Measurements from ENCODE around the gene UGDH. TPM values are rescaled to one million over a fixed set of nuclear protein-coding genes. Genes with fewer than 3 reads are reported as not detected.
A peak's percentile ranks its signal among the peaks of the same experiment; 100 is the strongest.

UGDH gene
- total RNA-seq = 10 to 100 TPM; 30.2 to 31.3 TPM

- Mint-ChIP-seq H3K4me3 (peak within 1 kb of the TSS; percentile 87), H3K36me3 (ENCODE audit: low read depth) (peaks cover 24% of the 10 kb centered on the region), H3K27me3 (no peaks in the 10 kb centered on the region), H3K9me3 (ENCODE audit: low read depth) (peaks cover 19% of the 10 kb centered on the region), H3K27ac (peak within 1 kb of the TSS; percentile 97), H3K4me1 (peaks cover 16% of the 10 kb centered on the region)
- ChIA-PET CTCF (interaction anchor here (0.5 to 2.1 kb wide), 8 partner anchors 17 to 473 kb away, joined by 3 to 7 read pairs (median 3); no protein-coding TSS in a partner anchor), POLR2A (interaction anchor here (0.6 to 1.2 kb wide), 6 partner anchors 15 to 1114 kb away, joined by 3 to 9 read pairs (median 5); partner anchors contain the start of genes RFC1 and SMIM14)
- DNase-seq = peak; percentile 95
- intact Hi-C loops (cut with DNase I, micrococcal nuclease) = loop anchor here (1.0 to 10.0 kb wide), 14 partner anchors 58 to 863 kb away; partner anchors contain the start of genes RPL9 (in 2 of the 2), KLF3 (in 1 of the 2), LIAS (in 1 of the 2) and N4BP2 (in 1 of the 2)
- peak; percentile 99 for ATAC-seq
Observed at GRCh38 chr4:39527296-39528060, at the start of gene UGDH. Gene UGDH (minus strand): TSS chr4:39527439. CDS start chr4:39521512, 5,927 bp downstream.

GRCh38 chr4:39574946-39575345 is 47.7 kb upstream of the UGDH start:
- H3K4me3 Mint-ChIP-seq = no peak overlapping the region
- DNase-seq = no peak
- no peaks in the 10 kb centered on the region for H3K36me3 Mint-ChIP-seq (ENCODE audit: low read depth)
- ChIA-PET POLR2A (interaction anchor here (0.7 kb wide), 1 partner anchor 497 kb away, joined by 5 read pairs; no protein-coding TSS in a partner anchor), CTCF (no interaction called here)
- no peaks in the 10 kb centered on the region for H3K27me3 Mint-ChIP-seq
- H3K27ac Mint-ChIP-seq = no peak overlapping the region
- H3K4me1 Mint-ChIP-seq = no peaks in the 10 kb centered on the region
- no peaks in the 10 kb centered on the region for H3K9me3 Mint-ChIP-seq (ENCODE audit: low read depth)
- intact Hi-C loops (cut with DNase I, micrococcal nuclease) = no loop called here
- peak; percentile 30 for ATAC-seq

GRCh38 chr4:39571504-39571903 is 44.3 kb upstream of the UGDH start:
- Mint-ChIP-seq H3K36me3 (ENCODE audit: low read depth) (no peaks in the 10 kb centered on the region), H3K4me3 (no peak overlapping the region), H3K27me3 (no peaks in the 10 kb centered on the region), H3K4me1 (peaks cover 5% of the 10 kb centered on the region), H3K9me3 (ENCODE audit: low read depth) (no peaks in the 10 kb centered on the region), H3K27ac (no peak overlapping the region)
- ATAC-seq = no peak
- intact Hi-C loops (cut with DNase I, micrococcal nuclease) = no loop called here
- POLR2A ChIA-PET = no interaction called here
- no peak for DNase-seq
- CTCF ChIA-PET = no interaction called here

GRCh38 chr4:39571054-39571453 is 43.8 kb upstream of the UGDH start:
- Mint-ChIP-seq H3K27ac (no peak overlapping the region), H3K4me1 (peaks cover 5% of the 10 kb centered on the region), H3K9me3 (ENCODE audit: low read depth) (peaks cover 2% of the 10 kb centered on the region), H3K27me3 (no peaks in the 10 kb centered on the region), H3K36me3 (ENCODE audit: low read depth) (peaks cover 3% of the 10 kb centered on the region), H3K4me3 (no peak overlapping the region)
- ATAC-seq = no peak
- ChIA-PET POLR2A (no interaction called here), CTCF (no interaction called here)
- no peak for DNase-seq
- intact Hi-C loops (cut with DNase I, micrococcal nuclease) = no loop called here

GRCh38 chr4:39569209-39569608 is 42.0 kb upstream of the UGDH start:
- H3K4me1 Mint-ChIP-seq = peaks cover 5% of the 10 kb centered on the region
- DNase-seq = no peak
- ATAC-seq = no peak
- ChIA-PET CTCF (no interaction called here), POLR2A (interaction anchor here (0.6 kb wide), 3 partner anchors 90 to 315 kb away, joined by 3 to 6 read pairs (median 6); no protein-coding TSS in a partner anchor)
- H3K9me3 Mint-ChIP-seq (ENCODE audit: low read depth) = peaks cover 5% of the 10 kb centered on the region
- H3K27me3 Mint-ChIP-seq = no peaks in the 10 kb centered on the region
- H3K27ac Mint-ChIP-seq = no peak overlapping the region
- intact Hi-C loops (cut with DNase I, micrococcal nuclease) = no loop called here
- H3K36me3 Mint-ChIP-seq (ENCODE audit: low read depth) = peaks cover 4% of the 10 kb centered on the region
- no peak overlapping the region for H3K4me3 Mint-ChIP-seq

GRCh38 chr4:39568805-39569204 is 41.6 kb upstream of the UGDH start:
- peaks cover 5% of the 10 kb centered on the region for H3K4me1 Mint-ChIP-seq
- DNase-seq (no peak), ATAC-seq (peak; percentile 51)
- peaks cover 4% of the 10 kb centered on the region for H3K36me3 Mint-ChIP-seq (ENCODE audit: low read depth)
- ChIA-PET CTCF (no interaction called here), POLR2A (no interaction called here)
- no peak overlapping the region for H3K4me3 Mint-ChIP-seq
- H3K27ac Mint-ChIP-seq = no peak overlapping the region
- intact Hi-C loops (cut with DNase I, micrococcal nuclease) = no loop called here
- H3K27me3 Mint-ChIP-seq = no peaks in the 10 kb centered on the region
- peaks cover 5% of the 10 kb centered on the region for H3K9me3 Mint-ChIP-seq (ENCODE audit: low read depth)

- Mint-ChIP-seq H3K9me3 (ENCODE audit: low read depth) (peaks cover 5% of the 10 kb centered on the region), H3K27me3 (no peaks in the 10 kb centered on the region)
Observed at GRCh38 chr4:39565878-39566600, 38.8 kb upstream of the UGDH start.

GRCh38 chr4:39563346-39563847 is 36.2 kb upstream of the UGDH start:
- DNase-seq (no peak), ATAC-seq (no peak)
- Mint-ChIP-seq H3K4me3 (no peak overlapping the region), H3K36me3 (ENCODE audit: low read depth) (peaks cover 4% of the 10 kb centered on the region), H3K27ac (no peak overlapping the region), H3K9me3 (ENCODE audit: low read depth) (peaks cover 5% of the 10 kb centered on the region), H3K4me1 (peaks cover 2% of the 10 kb centered on the region), H3K27me3 (no peaks in the 10 kb centered on the region)
- POLR2A ChIA-PET = no interaction called here
- CTCF ChIA-PET = interaction anchor here (0.6 kb wide), 1 partner anchor 1010 kb away, joined by 4 read pairs; no protein-coding TSS in a partner anchor
- intact Hi-C loops (cut with DNase I, micrococcal nuclease) = no loop called here

More at GRCh38 chr4:39565878-39566600, 38.8 kb upstream of the UGDH start:
- ChIA-PET CTCF (no interaction called here), POLR2A (no interaction called here)
- ATAC-seq (no peak), DNase-seq (no peak)
- Mint-ChIP-seq H3K4me1 (peaks cover 5% of the 10 kb centered on the region), H3K27ac (no peak overlapping the region), H3K36me3 (ENCODE audit: low read depth) (peaks cover 4% of the 10 kb centered on the region), H3K4me3 (no peak overlapping the region)
- intact Hi-C loops (cut with DNase I, micrococcal nuclease) = no loop called here

GRCh38 chr4:39562792-39563191 is 35.6 kb upstream of the UGDH start:
- ChIA-PET POLR2A (no interaction called here), CTCF (interaction anchor here (0.6 to 0.8 kb wide), 2 partner anchors 10 to 1010 kb away, joined by 3 to 4 read pairs; no protein-coding TSS in a partner anchor)
- intact Hi-C loops (cut with DNase I, micrococcal nuclease) = no loop called here
- Mint-ChIP-seq H3K27me3 (no peaks in the 10 kb centered on the region), H3K4me1 (no peaks in the 10 kb centered on the region), H3K4me3 (no peak overlapping the region), H3K27ac (no peak overlapping the region), H3K36me3 (ENCODE audit: low read depth) (peaks cover 4% of the 10 kb centered on the region), H3K9me3 (ENCODE audit: low read depth) (peaks cover 5% of the 10 kb centered on the region)
- ATAC-seq (peak; percentile 42), DNase-seq (no peak)

- Mint-ChIP-seq H3K36me3 (ENCODE audit: low read depth) (peaks cover 3% of the 10 kb centered on the region), H3K4me1 (no peaks in the 10 kb centered on the region), H3K9me3 (ENCODE audit: low read depth) (no peaks in the 10 kb centered on the region), H3K4me3 (no peak overlapping the region), H3K27ac (no peak overlapping the region), H3K27me3 (no peaks in the 10 kb centered on the region)
- ChIA-PET POLR2A (no interaction called here), CTCF (no interaction called here)
- intact Hi-C loops (cut with DNase I, micrococcal nuclease) = no loop called here
- DNase-seq (no peak), ATAC-seq (no peak)
Observed at GRCh38 chr4:39559626-39560025, 32.4 kb upstream of the UGDH start.

GRCh38 chr4:39555472-39555871 is 28.2 kb upstream of the UGDH start:
- Mint-ChIP-seq H3K27ac (no peak overlapping the region), H3K4me3 (no peak overlapping the region), H3K36me3 (ENCODE audit: low read depth) (peaks cover 3% of the 10 kb centered on the region), H3K4me1 (no peaks in the 10 kb centered on the region), H3K9me3 (ENCODE audit: low read depth) (no peaks in the 10 kb centered on the region), H3K27me3 (no peaks in the 10 kb centered on the region)
- POLR2A ChIA-PET = no interaction called here
- no peak for ATAC-seq
- DNase-seq = no peak
- CTCF ChIA-PET = no interaction called here
- intact Hi-C loops (cut with DNase I, micrococcal nuclease) = no loop called here
